ENCODE data around the gene UBXN2A. TPM values are rescaled to one million over a fixed set of nuclear protein-coding genes. Genes with fewer than 3 reads are reported as not detected.

The UBXN2A gene
- total and polyA plus RNA-seq, 10 of the 15 experiments (the other 5 are each of a cell fraction or from before 2014, with no cell fraction given): 3.7 to 23.5 (median 14.6) TPM

DNA sequence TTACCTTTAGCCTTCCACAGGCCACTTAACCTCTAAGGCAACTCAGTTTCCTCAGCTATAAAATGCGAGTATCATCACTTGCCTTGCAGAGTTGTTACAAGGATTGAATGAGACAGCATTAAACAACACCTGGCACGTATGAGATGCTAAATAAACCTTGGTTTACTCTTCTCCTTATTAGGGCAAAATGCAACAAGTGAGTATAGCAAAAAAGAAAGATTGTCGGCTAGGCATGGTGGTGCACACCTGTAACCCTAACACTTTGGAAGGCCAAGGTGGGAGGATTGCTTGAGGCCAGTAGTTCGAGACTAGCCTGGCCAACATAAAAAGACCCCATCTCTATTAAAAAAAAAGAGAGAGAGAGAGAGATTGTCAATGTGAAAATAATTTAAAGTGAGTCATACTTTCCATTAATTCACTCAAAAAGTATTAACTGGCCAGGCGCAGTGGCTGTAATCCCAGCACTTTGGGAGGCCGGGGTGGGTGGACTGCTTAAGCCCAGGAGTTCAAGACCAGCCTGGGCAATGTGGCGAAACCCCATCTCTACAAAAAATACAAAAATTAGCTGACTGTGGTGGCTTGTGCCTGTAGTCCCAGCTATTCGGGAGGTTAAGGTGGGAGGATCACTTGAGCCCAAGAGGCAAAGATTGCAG is 21.3 kb upstream of the UBXN2A start:
- intact Hi-C loops (cut with micrococcal nuclease; ENCODE audit: unreplicated experiment): no loop called here
- Histone ChIP-seq H3K4me3 (no peak overlapping the region), H3K27ac (ENCODE audit: control insufficient read depth, insufficient read depth) (no peak overlapping the region), H3K9me3 (replicated peaks; ENCODE audit: control insufficient read depth, insufficient read depth, low read length) (no peaks in the 10 kb centered on the region), H3K9ac (ENCODE audit: control insufficient read depth, insufficient read depth, low read length) (no peak overlapping the region), H4K20me1 (ENCODE audit: control insufficient read depth, insufficient read depth) (no peaks in the 10 kb centered on the region), H3K36me3 (ENCODE audit: control insufficient read depth in 2 of 2, insufficient read depth in 2 of 2, low read length in 1 of 2) (no peaks in the 10 kb centered on the region), H3K27me3 (replicated peaks in 1 of 2; ENCODE audit: control insufficient read depth in 2 of 2, insufficient read depth in 2 of 2, low read length in 1 of 2) (no peaks in the 10 kb centered on the region), H3K79me2 (ENCODE audit: control insufficient read depth, insufficient read depth, low read length) (peaks cover 90% of the 10 kb centered on the region), H3K4me2 (ENCODE audit: control insufficient read depth, insufficient read depth) (no peak overlapping the region), H3K4me1 (ENCODE audit: control insufficient read depth, insufficient read depth, low read length) (peaks cover 9% of the 10 kb centered on the region), H2AFZ (ENCODE audit: control insufficient read depth, low read depth, low read length) (no peak overlapping the region)
- ChIA-PET SMC1A (ENCODE audit: uncharacterized antibody, unreplicated experiment) (interaction anchor here (0.8 to 2.6 kb wide), 4 partner anchors 9 to 94 kb away, joined by 3 to 8 read pairs (median 4); no protein-coding TSS in a partner anchor), RAD21 (ENCODE audit: unreplicated experiment) (interaction anchor here (1.3 to 1.5 kb wide), 2 partner anchors 8 to 158 kb away, joined by 3 to 4 read pairs; partner anchors contain the start of gene ATAD2B), POLR2A (interaction anchor here (0.8 kb wide), 1 partner anchor 9 kb away, joined by 4 read pairs; no protein-coding TSS in a partner anchor), CTCF (interaction anchor here (1.3 to 2.1 kb wide), 2 partner anchors 8 to 94 kb away, joined by 4 to 7 read pairs; partner anchors contain the start of gene ATAD2B)
- no TSS peak for BruUV-seq (replicated peaks)
- peak; percentile 4; the same call in 2 of the 3 replicates for ATAC-seq
- no peak for TF ChIP-seq ZNF384 (IDR thresholded peaks at IDR 0.05; ENCODE audit: borderline replicate concordance, low read depth, low read length)
- TF ChIP-seq SRF (IDR thresholded peaks at IDR 0.05; ENCODE audit: low read depth in 2 of 2, low read length in 2 of 2): 0 out of 4 replicates have a peak, but pooled peaks of 1 of the 2 experiments have one; percentile 37
- DNase-seq (ENCODE audit: low read depth, low spot score): no peak
- no peak for FAIRE-seq
- in situ Hi-C loops (cut with MboI): no loop called here
- WGBS (ENCODE audit: insufficient coverage, insufficient replicate concordance, low lambda C conversion rate, missing lambda C conversion rate): 91% methylated on average over 8 of the region's 8 CpGs

DNA sequence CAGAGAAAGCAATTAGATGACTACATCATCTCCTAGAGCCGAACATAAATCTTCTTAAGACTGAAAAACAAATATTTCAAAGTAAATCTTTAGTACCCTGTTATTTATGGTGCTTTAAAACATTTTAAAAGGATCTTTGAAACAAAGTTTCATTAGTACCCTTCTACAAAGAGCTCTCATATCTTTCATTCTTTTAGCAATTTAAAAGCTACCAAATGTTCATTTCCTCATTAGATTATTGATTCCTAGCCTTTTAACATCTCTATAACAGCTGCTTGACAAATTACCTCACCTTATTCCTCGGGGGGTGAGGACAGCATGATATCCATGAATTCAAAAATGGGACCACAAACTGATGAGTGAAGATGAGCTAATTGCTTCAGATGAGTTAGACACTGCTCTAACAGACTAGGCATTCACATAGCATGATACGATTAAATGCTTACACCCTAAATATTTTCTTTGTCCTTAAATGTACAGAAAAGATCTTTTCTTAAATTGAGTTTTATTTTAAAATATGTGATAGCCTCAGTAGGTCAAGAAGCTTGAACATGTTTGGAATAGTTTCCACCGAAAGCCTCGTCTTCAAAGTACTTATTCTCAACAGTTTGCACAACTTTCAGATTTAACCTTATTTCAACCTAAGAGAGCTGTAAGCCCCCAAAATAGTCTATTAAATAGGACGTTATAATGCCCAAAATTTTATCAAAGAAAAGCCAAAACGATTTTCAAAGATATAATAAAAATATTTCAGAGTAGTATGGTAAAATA is 15.5 kb upstream of the UBXN2A start:
- H3K9ac ChIP-seq (ENCODE audit: control insufficient read depth, insufficient read depth, low read length): peak overlapping the region; percentile 96
- no TSS peak for BruUV-seq (replicated peaks)

More for the DNA sequence above, 15.5 kb upstream of the UBXN2A start:
- ChIA-PET POLR2A (interaction anchor here (0.6 to 6.5 kb wide), 12 partner anchors 10 to 460 kb away, joined by 3 to 97 read pairs (median 5); partner anchors contain the start of gene UBXN2A), RAD21 (ENCODE audit: unreplicated experiment) (interaction anchor here (0.8 to 6.9 kb wide), 17 partner anchors 10 to 464 kb away, joined by 3 to 111 read pairs (median 5); partner anchors contain the start of genes FKBP1B, SF3B6, TP53I3 and UBXN2A), CTCF (interaction anchor here (0.8 to 5.1 kb wide), 13 partner anchors 13 to 198 kb away, joined by 3 to 121 read pairs (median 4); partner anchors contain the start of genes PFN4, TP53I3 and UBXN2A), SMC1A (ENCODE audit: uncharacterized antibody, unreplicated experiment) (interaction anchor here (0.6 to 5.5 kb wide), 22 partner anchors 10 to 255 kb away, joined by 3 to 83 read pairs (median 4); partner anchors contain the start of genes SF3B6, TP53I3, UBXN2A and WDCP)
- WGBS (ENCODE audit: insufficient coverage, insufficient replicate concordance, low lambda C conversion rate, missing lambda C conversion rate): 51% methylated on average over 7 of the region's 7 CpGs
- no peaks in the 10 kb centered on the region for H3K9me3 ChIP-seq (replicated peaks; ENCODE audit: control insufficient read depth, insufficient read depth, low read length)
- intact Hi-C loops (cut with micrococcal nuclease; ENCODE audit: unreplicated experiment) (loop anchor here (5.0 kb wide), 1 partner anchor 123 kb away; the partner anchor contains the start of genes FKBP1B and WDCP), in situ Hi-C loops (cut with MboI) (no loop called here)
- no peak for DNase-seq (ENCODE audit: low read depth, low spot score)
- peak overlapping the region; percentile 75 for H3K4me3 ChIP-seq
- no peak for FAIRE-seq
- ATAC-seq: no peak
- H3K4me1 ChIP-seq (ENCODE audit: control insufficient read depth, insufficient read depth, low read length): peaks cover 10% of the 10 kb centered on the region
- peak overlapping the region; percentile 93 for H3K4me2 ChIP-seq (ENCODE audit: control insufficient read depth, insufficient read depth)
- H3K27ac ChIP-seq (ENCODE audit: control insufficient read depth, insufficient read depth): peak overlapping the region; percentile 99
- no peak overlapping the region for H2AFZ ChIP-seq (ENCODE audit: control insufficient read depth, low read depth, low read length)
- H3K36me3 ChIP-seq (ENCODE audit: control insufficient read depth in 2 of 2, insufficient read depth in 2 of 2, low read length in 1 of 2): no peaks in the 10 kb centered on the region
- no peaks in the 10 kb centered on the region for H3K27me3 ChIP-seq (replicated peaks in 1 of 2; ENCODE audit: control insufficient read depth in 2 of 2, insufficient read depth in 2 of 2, low read length in 1 of 2)
- H4K20me1 ChIP-seq (ENCODE audit: control insufficient read depth, insufficient read depth): no peaks in the 10 kb centered on the region
- TF ChIP-seq MEF2A (IDR thresholded peaks at IDR 0.05; ENCODE audit: insufficient read depth, low read depth, low read length): 0 out of 2 replicates have a peak, but pooled peaks have one; percentile 2
- TF ChIP-seq ATF7 (IDR thresholded peaks at IDR 0.05; ENCODE audit: low read depth): peak; percentile 37; the same call in 1 of the 2 replicates
- no peak for TF ChIP-seq REST (IDR thresholded peaks at IDR 0.05; ENCODE audit: low read depth, low read length)
- TF ChIP-seq JUNB (IDR thresholded peaks at IDR 0.05): 0 out of 2 replicates have a peak, but pooled peaks have one; percentile 10
- H3K79me2 ChIP-seq (ENCODE audit: control insufficient read depth, insufficient read depth, low read length): peaks cover 84% of the 10 kb centered on the region
